Left kidney (tissue), 2 donors: ENCODE data around the gene GATC. TPM values are rescaled to one million over a fixed set of nuclear protein-coding genes. Genes with fewer than 3 reads are reported as not detected.

Experiments used
- DNase-seq: peaks from one replicate; pipeline ENCODE4 v3.0.0-alpha.2; 2013
- polyA plus RNA-seq: library from polyadenylated mRNA; unstranded; fragments of 120-200 nt; gene quantifications from one replicate; pipeline ENCODE4 v1.2.1, GENCODE V29; 2013; ENCODE audit not compliant: insufficient read length

Gene GATC
- polyA plus RNA-seq, 1 donor: 36.2 TPM

DNA sequence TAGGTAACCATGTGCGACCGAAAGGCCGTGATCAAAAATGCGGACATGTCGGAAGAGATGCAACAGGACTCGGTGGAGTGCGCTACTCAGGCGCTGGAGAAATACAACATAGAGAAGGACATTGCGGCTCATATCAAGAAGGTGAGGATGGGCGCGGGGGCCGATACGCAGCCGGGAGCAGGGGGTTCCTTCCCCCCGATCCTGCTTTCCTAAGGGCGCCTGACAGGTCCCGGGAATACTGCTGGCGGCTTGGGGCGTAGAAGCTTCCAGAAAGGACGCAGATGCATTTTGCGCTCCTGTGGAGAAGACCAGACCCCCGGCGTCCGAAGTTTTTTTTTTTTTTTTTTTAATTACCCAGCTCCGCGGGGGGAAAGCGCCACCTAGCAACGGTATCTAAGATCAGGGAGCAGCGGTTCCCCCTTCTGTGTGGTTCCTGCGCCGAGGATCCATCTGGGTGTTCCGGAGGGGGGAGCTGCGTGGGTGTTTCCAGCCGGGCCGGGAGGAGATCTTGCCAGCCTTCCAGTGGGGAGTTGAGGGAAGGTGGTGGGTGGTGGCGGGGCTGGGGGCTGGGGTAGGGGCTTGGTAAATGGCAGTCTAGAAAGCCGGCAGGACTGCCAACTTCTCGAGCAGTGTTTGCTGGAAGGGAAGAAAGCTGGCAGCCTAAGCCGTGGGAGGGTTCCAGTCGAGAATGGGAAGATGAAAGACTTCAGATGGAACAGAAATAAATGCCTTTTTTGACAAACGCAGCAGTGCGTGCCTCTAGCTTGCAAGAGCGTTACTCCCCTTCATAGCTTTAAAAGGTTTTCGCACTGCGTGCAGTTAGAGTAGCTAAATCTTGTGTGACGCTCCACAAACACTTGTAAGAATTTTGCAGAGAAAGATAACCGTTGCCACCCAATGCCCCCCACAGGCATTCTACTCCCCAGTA is 50.4 kb downstream of the GATC start:
- DNase-seq: peak; percentile 52

DNA sequence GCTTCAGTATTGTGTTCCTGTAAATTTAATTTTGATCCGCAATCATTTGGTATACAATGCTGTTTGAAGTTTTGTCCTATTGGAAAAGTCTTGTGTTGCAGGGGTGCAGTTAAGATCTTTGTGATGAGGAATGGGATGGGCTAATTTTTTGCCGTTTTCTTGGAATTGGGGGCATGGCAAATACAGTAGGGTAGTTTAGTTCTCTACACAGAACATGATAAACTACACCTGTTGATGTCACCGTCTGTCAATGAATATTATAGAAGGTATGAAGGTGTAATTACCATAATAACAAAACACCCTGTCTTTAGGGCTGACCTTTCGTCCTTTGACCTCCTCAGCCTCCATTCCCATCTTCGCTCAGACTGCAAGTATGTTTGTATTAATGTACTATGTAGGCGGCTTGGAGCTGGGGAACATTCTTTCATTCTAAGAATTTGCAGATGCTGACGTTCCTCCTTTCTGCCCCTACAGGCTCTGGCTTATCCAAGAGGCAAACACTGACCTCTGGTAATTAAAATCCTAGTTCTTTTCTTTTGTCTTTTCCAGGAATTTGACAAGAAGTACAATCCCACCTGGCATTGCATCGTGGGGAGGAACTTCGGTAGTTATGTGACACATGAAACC is 51.4 kb downstream of the GATC start:
- no peak for DNase-seq

DNA sequence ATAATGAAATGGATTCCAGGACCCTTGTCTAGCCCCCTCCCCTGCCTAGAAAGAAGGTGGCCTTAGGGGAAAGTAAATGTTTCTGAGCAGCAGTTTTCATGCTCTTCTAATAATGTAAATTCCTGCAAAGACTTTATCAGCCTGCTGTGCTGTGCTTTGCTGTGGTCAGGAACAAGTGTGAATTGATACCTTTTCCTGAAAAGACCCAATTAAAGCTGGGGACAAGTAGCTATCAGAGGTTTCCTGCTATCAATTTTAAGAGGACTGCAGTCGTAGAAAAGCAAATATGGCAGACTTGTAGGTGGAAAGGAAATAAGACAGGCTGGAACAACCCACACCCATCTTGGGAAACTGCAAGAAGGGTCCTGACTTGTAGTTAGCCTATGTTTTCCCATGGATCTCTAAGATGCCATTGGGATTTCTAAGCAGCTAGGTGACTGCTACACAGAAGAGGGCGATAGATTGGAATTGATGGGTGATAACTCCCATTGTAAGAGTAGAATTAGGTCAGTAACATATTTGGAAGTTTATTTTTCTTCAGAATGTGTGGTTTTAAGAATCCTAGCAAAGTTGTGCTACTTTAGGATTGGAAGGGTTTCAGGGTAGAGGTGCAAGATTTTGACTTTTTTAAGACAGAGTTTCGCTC is 52.7 kb downstream of the GATC start:
- DNase-seq: no peak

DNA sequence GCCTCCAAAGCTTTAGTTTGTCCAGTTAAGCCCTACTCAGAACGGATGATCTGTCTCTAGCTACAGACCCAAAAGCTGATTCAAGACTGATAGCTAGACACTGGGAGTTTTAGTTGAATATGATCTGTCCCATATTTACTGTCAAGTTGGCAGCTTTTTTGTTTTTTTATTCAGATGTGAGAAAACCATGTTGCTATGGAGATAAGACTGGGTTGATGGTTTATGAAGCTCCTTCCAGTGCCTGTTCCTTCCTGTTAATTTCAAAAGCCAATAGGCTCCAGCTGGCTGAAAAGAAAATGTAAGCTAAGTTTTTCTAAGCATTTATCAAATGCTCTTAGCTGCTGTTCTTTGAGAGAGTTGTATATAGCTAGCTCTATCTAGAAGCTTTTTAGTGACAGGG is 54.3 kb downstream of the GATC start:
- no peak for DNase-seq

DNA sequence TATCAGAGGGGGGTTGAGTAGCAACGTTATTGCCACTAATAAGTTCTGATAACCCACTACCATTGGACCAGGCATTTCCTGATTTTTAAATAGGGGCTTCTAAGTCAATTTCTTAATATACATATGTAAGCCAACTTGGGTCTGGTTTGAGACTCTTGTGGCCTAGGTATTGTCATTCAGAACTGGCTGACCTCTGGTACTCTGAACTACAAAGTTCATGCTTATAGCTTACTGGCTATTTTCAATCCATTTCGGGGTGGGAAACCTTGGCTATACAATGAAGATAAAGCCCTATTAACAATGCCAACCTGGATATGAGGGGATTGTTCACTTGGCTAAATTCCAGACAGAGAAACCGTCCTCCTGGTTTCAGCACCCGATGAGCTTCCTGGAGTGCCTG is 58.3 kb downstream of the GATC start:
- DNase-seq: no peak

DNA sequence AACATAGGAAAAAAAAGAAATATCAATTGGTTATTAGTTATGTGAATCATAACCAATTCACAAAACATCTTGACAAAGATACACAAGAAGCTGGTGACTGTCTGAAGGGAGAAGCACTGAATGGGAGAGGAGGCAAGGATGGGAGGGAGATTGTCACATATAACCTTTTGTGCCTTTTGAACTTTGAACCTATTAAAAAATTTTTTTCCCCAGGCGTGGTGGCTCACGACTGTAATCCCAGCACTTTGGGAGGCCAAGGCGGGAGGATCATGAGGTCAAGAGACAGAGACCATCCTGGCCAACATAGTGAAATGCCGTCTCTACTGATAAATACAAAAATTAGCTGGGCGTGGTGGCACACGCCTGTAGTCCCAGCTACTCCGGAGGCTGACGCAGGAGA is 62.3 kb downstream of the GATC start:
- no peak for DNase-seq

Other genes starting within 250 kb of the GATC start
- gene RPLP0, start 245.3 kb upstream of the GATC start, polyA plus RNA-seq: 2,498 TPM
- gene PXN, start 180.7 kb upstream of the GATC start, polyA plus RNA-seq: 59.8 TPM
- gene RNU4-2, start 154.5 kb upstream of the GATC start, polyA plus RNA-seq: not detected
- not detected for gene RNU4-1, start 153.2 kb upstream of the GATC start, polyA plus RNA-seq
- 3.3 TPM for gene SIRT4, start 144.1 kb upstream of the GATC start, polyA plus RNA-seq
- gene PLA2G1B, start 118.7 kb upstream of the GATC start, polyA plus RNA-seq: 0.27 TPM
- gene MSI1, start 77.3 kb upstream of the GATC start, polyA plus RNA-seq: 26.5 TPM
- gene COX6A1, start 8.3 kb upstream of the GATC start, polyA plus RNA-seq: 260 TPM
- gene TRIAP1, start 60 bp upstream of the GATC start, polyA plus RNA-seq: 39.1 TPM
- gene SRSF9, start 23.3 kb downstream of the GATC start, polyA plus RNA-seq: 222 TPM
- 446 TPM for gene DYNLL1, start 49.7 kb downstream of the GATC start, polyA plus RNA-seq
- 65.0 TPM for gene COQ5, start 82.7 kb downstream of the GATC start, polyA plus RNA-seq
- gene RNF10, start 87.9 kb downstream of the GATC start, polyA plus RNA-seq: 284 TPM
- gene POP5, start 135.0 kb downstream of the GATC start, polyA plus RNA-seq: 65.0 TPM
- gene CABP1, start 194.2 kb downstream of the GATC start, polyA plus RNA-seq: 7.7 TPM
- 193 TPM for gene MLEC, start 240.7 kb downstream of the GATC start, polyA plus RNA-seq